Brain microvascular endothelial cell (primary cell): ENCODE data around the gene IKZF4.
A peak's percentile ranks its signal among the peaks of the same experiment; 100 is the strongest.
"Not testable (repeated sequence)": the region's sequence is repeated elsewhere in the genome, so short reads cannot be mapped to it uniquely, and the experiment has no call there.

Experiments used
- DNase-seq: peaks from one replicate; pipeline ENCODE4 v3.0.0-alpha.2; 2020
- H3K27ac ChIP-seq: fragments of 250-450 bp; sonication (Bioruptor Pico); 2 replicates; pipeline ENCODE4 v1.5.1; 2020; ENCODE audit warnings: mild to moderate bottlenecking, moderate library complexity
- H3K27me3 ChIP-seq: fragments of 250-450 bp; sonication (Bioruptor Pico); replicated peaks from 2 replicates; pipeline ENCODE4 v1.5.1; 2020; ENCODE audit warnings: mild to moderate bottlenecking
- H3K36me3 ChIP-seq: fragments of 250-450 bp; sonication (Bioruptor Pico); replicated peaks from 2 replicates; pipeline ENCODE4 v1.5.1; 2020; ENCODE audit warnings: mild to moderate bottlenecking
- H3K4me3 ChIP-seq: 2 replicates; pipeline ENCODE4 v1.5.1; 2011; ENCODE audit warnings: low read depth, mild to moderate bottlenecking, control low read depth, low read length, moderate library complexity
- CTCF ChIP-seq: IDR thresholded peaks from 2 replicates; pipeline ENCODE4 v1.5.1; 2011; ENCODE audit warnings: low read depth, mild to moderate bottlenecking, moderate library complexity, low read length, control low read depth, inconsistent platforms; ENCODE audit errors: missing control alignments
- in situ Hi-C: cut with HindIII; loops from 2 replicates; pipeline ENCODE4 v1.10.0; 2017; ENCODE audit warnings: low sequenced_read_pairs, low pct_ligation_motif_present

Gene IKZF4

GRCh38 chr12:55974308-55974730 is 46.5 kb upstream of the IKZF4 start:
- H3K4me3 ChIP-seq, result peak overlapping the region; percentile 95
- H3K36me3 ChIP-seq, result peaks cover 2% of the 10 kb centered on the region
- peak overlapping the region; percentile 90 for H3K27ac ChIP-seq
- peak; percentile 32 for DNase-seq
- in situ Hi-C loops, result no loop called here
- no peaks in the 10 kb centered on the region for H3K27me3 ChIP-seq
- no peak for TF ChIP-seq CTCF

- in situ Hi-C loops, result no loop called here
Measured at GRCh38 chr12:55978393-55978792, 42.5 kb upstream of the IKZF4 start.

GRCh38 chr12:55979069-55979468 is 41.8 kb upstream of the IKZF4 start:
- TF ChIP-seq CTCF, result no peak
- Histone ChIP-seq H3K4me3 (no peak overlapping the region), H3K36me3 (peaks cover 24% of the 10 kb centered on the region), H3K27me3 (no peaks in the 10 kb centered on the region), H3K27ac (no peak overlapping the region)
- no peak for DNase-seq
- in situ Hi-C loops, result no loop called here

More at GRCh38 chr12:55978393-55978792, 42.5 kb upstream of the IKZF4 start:
- H3K36me3 ChIP-seq, result peaks cover 20% of the 10 kb centered on the region
- no peak for TF ChIP-seq CTCF
- no peak for DNase-seq
- H3K27ac ChIP-seq, result no peak overlapping the region
- H3K27me3 ChIP-seq, result no peaks in the 10 kb centered on the region
- no peak overlapping the region for H3K4me3 ChIP-seq

GRCh38 chr12:55981882-55982281 is 39.0 kb upstream of the IKZF4 start:
- peak; percentile 25 for DNase-seq
- in situ Hi-C loops, H3K27me3 ChIP-seq, H3K27ac ChIP-seq, H3K4me3 ChIP-seq: not testable (repeated sequence)
- peaks cover 39% of the 10 kb centered on the region for H3K36me3 ChIP-seq

- no peaks in the 10 kb centered on the region for H3K27me3 ChIP-seq
- H3K4me3 ChIP-seq, result no peak overlapping the region
- no peak overlapping the region for H3K27ac ChIP-seq
- TF ChIP-seq CTCF, result no peak
- H3K36me3 ChIP-seq, result peaks cover 44% of the 10 kb centered on the region
- no peak for DNase-seq
- in situ Hi-C loops, result no loop called here
Measured at GRCh38 chr12:55982319-55982936, 38.4 kb upstream of the IKZF4 start.

GRCh38 chr12:55983232-55983842 is 37.5 kb upstream of the IKZF4 start:
- Histone ChIP-seq H3K36me3 (peaks cover 51% of the 10 kb centered on the region), H3K27ac (no peak overlapping the region), H3K4me3 (no peak overlapping the region), H3K27me3 (no peaks in the 10 kb centered on the region)
- TF ChIP-seq CTCF, result no peak
- no peak for DNase-seq
- in situ Hi-C loops, result no loop called here
